GM10248 (cell line): ENCODE measurements around the gene MELK.

ENCODE experiments used
- CTCF ChIA-PET: fragments of 300-600 bp; sonication (Branson Sonifier 250); formaldehyde crosslinking; extraction: SDS; loops from one replicate; lab custom pipeline; 2021; ENCODE audit warnings: antibody characterized with exemption; lab: Yijun Ruan, JAX
- POLR2A ChIA-PET: fragments of 350-650 bp; sonication (Branson Sonifier 250); formaldehyde crosslinking; extraction: SDS; loops from one replicate; lab custom pipeline; 2020; ENCODE audit warnings: antibody characterized with exemption; lab: Yijun Ruan, JAX
- DNase-seq: peaks from one replicate; pipeline ENCODE4 v3.0.0; 2012; ENCODE audit errors: extremely low spot score
- CTCF ChIP-seq: IDR thresholded peaks from 2 replicates; pipeline ENCODE4 v1.5.1; 2012; ENCODE audit warnings: mild to moderate bottlenecking, low read depth; ENCODE audit errors: extremely low read depth, missing control alignments, control extremely low read depth

Gene MELK

GRCh38 chr9:36576866-36577265 lies 4.2 kb downstream of the MELK start:
- TF ChIP-seq CTCF = no peak
- ChIA-PET CTCF (interaction anchor here (0.9 to 3.2 kb wide), 5 partner anchors 12 to 296 kb away, joined by 3 to 10 read pairs (median 4); no protein-coding TSS in a partner anchor), POLR2A (no interaction called here)
- no peak for DNase-seq

- POLR2A ChIA-PET = no interaction called here
- DNase-seq = no peak
- CTCF ChIA-PET = interaction anchor here (2.0 kb wide), 1 partner anchor 178 kb away, joined by 9 read pairs; no protein-coding TSS in a partner anchor
- TF ChIP-seq CTCF = no peak
These were observed 12.1 kb downstream of the MELK start for GRCh38 chr9:36584620-36585460.

DNA sequence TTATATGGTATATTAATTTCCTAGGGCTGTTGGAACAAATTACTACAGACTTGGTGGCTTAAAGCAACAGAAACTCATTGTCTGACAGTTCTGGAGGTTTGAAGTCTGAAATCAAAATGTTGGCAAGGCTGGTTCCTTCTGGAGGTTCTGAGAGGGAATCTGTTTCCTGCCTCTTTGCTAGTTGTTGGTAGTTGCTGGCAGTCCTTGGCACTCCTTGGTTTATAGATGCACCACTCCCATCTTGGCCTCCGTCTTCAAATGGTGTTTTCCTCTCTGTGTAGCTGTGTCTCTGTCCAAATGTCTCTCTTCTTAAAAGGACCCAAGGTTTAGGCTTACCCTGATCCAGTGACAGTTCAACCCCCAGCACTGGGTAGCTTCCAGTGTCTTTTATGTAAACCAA lies 17.5 kb downstream of the MELK start:
- no peak for DNase-seq
- ChIA-PET POLR2A (no interaction called here), CTCF (interaction anchor here (3.0 kb wide), 1 partner anchor 183 kb away, joined by 9 read pairs; no protein-coding TSS in a partner anchor)
- TF ChIP-seq CTCF = no peak

DNA sequence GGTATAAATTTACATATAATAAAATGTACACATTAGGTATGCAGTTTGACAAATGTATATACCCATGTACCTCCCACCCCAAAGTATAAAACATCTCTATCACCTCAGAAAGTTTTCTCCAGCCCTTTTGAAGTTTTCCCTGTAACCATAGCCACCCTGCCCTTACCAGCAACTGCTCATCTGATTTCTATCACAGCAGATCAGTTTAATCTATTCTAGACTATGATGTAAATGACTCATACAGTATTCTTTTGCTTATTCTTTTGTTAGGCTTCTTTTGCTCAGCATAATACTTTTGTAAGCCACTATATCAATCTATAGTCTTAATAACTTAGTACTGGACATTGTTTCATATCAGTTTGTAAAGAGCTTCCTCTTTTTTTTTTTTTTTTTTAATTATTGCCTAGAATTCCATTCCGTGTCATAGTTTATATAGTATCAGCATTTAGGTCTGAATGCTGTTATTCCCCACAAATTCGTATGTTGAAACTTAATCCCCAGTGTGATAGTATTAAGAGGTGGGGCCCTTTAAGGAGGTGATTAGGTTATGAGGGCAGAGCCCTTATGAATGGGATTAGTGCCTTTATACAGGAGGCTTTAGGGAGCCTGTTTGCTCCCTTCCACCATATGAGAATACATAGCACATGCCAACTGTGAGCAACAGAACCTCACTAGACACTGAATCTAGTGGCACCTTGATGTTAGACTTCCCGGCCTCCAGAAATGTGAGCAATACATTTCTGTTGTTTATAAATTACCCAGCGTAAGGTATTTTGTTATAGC lies 20.3 kb downstream of the MELK start:
- no peak for DNase-seq
- ChIA-PET POLR2A (interaction anchor here (0.6 kb wide), 1 partner anchor 381 kb away, joined by 4 read pairs; no protein-coding TSS in a partner anchor), CTCF (interaction anchor here (3.0 kb wide), 1 partner anchor 186 kb away, joined by 9 read pairs; no protein-coding TSS in a partner anchor)
- no peak for TF ChIP-seq CTCF

DNA sequence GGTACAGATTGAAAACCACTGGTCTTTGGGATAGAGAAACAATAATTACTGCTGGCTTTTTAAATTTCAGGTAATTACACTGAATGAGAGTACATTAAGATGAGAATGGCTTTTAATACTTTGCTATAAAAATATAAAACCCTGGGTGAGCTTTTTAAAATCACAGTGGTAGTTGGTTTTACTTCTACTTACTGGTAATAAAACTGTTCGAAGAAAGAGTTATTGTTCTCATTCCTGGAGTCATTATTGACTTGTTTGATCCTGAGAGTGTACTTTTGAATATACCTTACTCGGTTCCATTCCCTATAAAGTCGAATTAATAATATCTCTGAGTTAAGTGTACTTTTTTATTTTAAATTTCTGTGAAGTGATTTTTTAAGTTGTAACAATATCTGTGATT lies 21.5 kb downstream of the MELK start:
- ChIA-PET CTCF (interaction anchor here (1.2 kb wide), 2 partner anchors 11 to 135 kb away, joined by 3 read pairs; no protein-coding TSS in a partner anchor), POLR2A (no interaction called here)

More for the DNA sequence above, 21.5 kb downstream of the MELK start:
- no peak for TF ChIP-seq CTCF
- DNase-seq = no peak
